IPS-NIHi11 (cell line): Measurements from ENCODE around the gene TUBA8.
A peak's percentile ranks its signal among the peaks of the same experiment; 100 is the strongest.
"Not testable (repeated sequence)": the region's sequence is repeated elsewhere in the genome, so short reads cannot be mapped to it uniquely, and the experiment has no call there.

Experiments
- DNase-seq: peaks from one replicate; pipeline ENCODE4 v3.0.0; 2012; ENCODE audit warnings: mixed read lengths, low spot score

The TUBA8 gene

DNA sequence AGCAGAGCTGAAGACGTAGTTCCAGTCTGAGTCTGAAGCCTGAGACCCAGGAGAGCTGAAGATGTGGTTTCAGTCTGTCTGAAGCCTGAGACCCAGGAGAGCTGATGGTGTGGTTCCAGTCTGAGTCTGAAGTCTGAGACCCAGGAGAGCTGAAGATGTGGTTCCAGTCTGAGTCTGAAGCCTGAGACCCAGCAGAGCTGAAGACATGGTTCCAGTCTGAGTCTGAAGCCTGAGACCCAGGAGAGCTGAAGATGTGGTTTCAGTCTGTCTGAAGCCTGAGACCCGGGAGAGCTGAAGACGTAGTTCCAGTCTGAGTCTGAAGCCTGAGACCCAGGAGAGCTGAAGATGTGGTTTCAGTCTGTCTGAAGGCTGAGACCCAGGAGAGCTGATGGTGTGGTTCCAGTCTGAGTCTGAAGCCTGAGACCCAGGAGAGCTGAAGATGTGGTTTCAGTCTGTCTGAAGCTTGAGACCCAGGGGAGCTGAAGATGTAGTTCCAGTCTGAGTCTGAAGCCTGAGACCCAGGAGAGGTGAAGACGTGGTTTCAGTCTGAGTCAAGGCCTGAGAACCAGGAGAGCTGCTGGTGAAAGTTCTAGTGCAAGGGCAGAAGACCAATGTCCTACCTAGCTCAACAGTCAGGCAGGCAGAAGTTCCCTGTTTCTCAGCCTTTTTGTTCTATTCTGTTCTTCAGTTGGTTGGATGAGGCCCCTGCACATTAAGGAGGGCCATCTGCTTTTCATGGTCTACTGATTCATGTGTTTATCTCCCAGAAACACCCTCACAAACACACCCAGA, 3.9 kb upstream of the TUBA8 start:
- not testable (repeated sequence) for DNase-seq

DNA sequence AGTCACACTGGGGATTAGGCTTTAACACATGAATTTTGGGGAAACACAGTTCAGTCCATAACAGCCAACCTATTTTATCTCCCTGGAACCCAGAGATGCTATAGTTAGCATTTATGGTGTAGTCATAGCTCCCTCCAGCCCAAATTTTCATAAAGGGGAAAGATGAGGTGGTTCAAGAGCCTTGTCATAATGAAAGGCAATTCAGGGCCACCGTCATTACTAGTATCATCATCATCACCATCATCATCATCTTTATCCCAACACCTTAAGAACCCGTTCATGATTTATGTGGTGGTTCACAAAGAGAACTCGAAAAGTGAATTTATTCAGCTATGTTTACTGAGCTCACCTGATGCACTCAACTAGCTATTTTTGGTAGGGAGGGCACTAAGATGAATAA, 2.4 kb upstream of the TUBA8 start:
- no peak for DNase-seq

DNA sequence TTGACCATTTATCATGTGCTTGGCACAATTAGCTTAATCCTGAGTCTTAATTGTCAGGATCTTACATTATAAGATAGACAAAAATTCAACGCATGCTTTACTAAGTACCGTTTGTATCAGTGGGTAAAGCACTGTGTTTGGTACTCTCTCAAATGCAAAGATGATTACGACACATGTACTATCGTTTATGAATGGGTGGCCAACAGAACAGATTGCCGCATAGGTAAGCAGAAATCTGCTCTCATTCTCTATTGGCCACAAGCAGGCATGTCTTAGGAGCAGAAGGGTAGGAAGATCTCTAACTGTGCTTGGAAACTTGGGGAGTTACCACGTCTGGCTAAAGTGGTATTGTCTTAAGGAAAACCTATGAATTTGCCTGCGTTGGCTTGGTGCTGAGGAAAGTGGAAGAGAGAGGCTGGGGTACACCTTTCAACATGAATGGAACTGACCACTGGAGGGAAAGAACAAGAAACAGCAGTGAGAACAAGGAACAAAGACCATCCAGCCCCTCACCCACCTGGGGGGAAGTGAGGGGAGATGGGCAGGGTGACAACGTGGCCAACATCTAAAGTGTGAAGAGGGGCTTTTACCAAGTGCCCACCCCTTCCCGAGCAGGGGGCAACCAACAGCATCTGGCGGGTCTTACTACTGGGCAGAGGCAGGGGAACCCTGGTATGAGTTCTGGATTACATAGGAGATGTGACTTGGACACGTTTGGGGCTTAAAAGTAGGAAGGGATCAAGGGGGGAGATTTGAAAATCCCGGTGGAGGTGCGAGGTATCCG, 1.0 kb upstream of the TUBA8 start:
- DNase-seq: no peak

DNA sequence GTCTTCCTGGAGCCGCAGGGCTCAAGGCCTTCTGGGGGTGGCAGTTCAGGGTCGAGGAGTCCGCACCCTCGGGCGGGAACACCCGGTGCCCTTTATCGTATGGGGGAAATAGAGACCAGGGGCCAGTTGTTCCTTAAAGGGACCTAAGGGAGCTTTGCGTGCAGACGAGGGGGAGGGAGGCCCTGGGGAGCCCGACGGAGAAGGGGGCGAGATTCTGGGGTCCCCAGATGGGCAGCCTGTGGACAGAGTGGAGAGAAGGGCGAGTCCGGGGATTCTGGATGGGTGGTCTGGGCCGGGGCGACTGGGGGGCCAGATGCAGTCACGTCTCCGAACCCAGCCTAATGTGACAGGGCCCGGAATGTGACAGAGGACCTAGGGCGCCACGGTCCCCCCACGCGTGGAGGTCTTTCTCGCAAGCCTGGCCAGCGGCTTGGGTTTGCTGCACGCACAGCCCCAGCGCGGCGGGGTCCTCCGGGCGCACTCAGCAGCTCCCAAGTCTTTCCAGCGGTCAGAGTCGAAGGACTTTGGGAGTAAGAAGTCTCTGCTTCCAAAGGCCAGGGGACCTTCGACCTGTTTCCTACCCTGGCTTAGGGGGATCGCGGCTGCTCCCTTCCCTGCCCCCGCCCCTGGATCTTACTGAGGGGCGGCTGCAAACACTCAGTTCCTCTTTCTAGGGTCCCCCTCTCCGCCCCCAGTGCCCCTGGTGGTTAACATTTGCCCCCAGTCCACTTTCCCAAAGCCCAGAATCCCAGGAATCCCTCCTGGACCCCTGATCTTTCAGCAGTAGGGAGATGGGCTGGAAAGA, 547 bp downstream of the TUBA8 start:
- DNase-seq: peak; percentile 50

DNA sequence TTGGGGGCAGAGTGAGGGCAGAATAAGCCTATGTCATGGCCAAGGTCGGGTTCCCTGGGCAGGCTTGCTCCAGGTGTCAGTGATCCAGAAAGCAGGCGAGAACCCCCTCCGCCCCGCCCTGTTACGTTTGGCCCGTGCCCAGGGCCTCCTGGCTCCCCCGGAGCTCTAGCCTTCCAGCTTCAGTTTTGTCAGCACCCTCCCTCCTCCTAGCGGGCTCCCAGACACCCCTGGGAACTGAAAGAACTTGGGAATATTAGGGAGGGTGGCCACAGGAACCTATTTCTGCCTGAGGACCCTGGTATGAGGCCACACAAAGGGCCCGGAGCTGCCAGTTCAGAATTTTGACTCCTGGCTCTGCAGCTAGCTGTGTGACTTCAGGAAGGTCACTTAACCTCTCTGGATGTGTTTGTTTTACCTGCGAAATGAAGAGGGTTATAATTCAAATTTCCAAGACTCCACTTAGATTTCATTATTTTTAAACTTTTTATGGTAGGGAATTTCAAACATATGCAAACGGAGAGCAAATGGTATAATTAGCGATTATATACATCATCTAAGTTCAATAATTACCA, 1.2 kb downstream of the TUBA8 start:
- DNase-seq: no peak

DNA sequence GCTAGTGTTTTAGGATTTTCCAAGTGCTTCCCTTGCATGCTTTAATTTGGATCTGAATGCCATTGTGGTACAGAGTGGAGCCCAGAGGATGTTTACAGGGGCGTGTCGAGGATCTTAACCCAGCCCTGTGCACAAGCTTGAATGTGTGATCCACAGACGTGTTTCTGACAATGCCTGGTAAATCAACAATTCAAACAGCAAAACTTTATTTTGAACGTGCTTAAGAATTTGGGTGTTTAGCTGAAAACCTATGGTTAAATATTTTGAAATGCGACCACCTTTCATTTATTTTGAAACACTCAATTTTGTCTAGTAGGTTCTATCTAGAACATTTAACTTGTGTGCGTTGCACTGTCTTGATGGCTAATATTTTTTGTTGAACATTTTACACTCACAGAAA, 1.8 kb downstream of the TUBA8 start:
- DNase-seq: no peak

DNA sequence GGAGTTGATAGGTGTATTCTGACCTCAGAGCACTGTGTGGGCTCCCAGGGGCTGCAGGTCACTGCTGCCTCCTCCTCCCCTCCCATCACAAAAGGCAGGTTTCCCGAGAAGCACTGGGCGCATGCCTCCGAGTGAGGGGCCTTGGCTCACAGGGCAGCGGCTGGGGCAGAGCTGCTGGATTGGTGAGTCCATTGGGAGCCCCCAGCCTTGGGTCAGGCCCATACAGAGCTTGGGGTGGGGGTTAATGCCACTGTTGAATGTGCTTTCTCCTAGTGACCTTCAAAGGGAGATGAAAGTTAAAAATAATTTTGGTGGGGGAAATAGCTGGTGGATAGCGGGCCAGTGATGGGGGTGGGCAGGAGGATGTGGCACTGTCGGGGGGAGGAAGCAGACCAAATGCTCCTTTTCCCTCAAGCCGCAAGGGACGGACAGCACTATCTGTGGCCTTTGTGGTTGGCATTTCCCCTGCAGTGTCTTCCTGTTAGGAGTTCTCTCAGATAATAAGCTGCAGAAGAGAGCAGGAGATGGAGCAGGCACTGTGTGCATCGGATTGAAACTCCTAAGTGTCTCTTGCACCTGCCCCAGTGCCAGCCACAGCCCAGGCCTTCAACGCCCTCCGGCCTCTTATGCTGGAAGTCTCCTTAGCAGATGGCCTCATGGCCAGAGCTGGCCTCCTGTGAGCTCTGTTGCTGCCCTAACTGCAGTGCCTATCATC, 3.2 kb downstream of the TUBA8 start:
- DNase-seq: no peak

DNA sequence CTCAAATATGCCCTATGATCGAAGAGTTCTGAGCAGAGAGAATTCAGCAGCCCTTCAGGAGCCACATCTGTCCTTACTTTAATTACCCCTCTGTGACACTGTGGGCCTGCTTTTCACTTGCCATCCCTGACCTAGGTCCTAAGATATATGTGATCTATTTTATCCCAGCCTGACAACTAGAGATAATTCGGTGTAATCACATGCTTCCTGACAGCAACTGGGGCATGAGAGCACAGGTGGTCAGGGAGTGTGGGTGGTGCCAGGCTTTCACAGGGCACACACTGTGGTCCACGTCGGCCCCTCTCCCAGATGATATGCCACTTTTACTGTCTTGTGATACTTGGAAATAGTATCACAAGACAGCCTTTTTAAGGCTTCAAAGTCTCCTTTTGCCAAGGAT, 3.9 kb downstream of the TUBA8 start:
- DNase-seq: no peak

DNA sequence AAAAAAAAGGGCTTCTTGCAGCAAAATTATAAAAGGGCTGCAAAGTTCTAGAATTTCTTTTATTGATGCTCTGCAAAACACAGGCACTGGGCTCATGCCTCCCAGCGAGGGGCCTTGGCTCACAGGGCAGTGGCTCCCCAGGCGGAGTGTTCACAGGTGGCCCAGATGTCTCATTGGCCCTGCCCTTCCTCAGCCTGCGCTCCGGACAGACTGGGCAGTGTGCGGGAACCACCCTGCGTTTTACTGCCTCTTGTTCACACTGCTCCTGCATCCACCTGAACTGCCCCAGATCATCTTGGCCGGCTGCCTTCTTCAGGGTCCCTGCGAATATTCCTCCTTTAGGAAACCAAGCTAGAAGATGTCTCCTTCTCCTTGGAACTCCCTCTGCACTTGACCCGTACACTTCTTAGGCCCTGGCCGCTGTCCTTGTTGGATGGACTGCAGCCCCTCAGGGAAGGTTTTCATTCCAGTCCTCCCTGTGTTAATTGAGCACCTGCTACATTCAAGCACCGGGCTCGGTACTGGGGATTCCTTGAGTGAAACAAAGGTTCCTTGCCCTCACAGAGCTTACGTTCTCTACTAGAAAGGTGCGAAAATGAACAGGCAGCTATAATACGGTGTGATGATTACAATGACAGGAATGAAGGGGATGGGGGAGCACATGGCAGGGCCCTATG, 4.5 kb downstream of the TUBA8 start:
- DNase-seq: no peak

DNA sequence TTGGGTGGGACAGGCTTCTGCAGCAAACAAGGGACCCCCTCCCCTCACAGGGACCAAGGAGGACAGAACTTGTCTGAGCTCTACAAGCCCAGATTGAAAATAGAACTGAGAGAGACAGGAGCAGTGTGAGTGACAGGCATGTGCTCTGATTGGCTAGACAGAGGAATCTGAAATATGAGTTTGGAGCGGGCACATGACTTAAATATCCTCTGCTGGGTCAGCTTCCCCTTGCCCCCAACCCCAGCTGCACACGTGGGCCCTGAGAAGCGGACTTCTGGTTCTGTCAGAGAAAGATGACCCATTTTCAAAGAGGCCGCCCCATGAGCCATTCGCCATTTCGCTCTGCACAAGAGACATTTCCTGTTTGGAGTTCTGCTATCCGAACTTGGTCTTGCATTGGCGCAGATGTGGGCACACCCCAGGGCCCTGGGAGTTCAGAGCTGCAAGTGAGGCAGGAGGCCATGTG, 5.3 kb downstream of the TUBA8 start:
- DNase-seq: no peak

DNA sequence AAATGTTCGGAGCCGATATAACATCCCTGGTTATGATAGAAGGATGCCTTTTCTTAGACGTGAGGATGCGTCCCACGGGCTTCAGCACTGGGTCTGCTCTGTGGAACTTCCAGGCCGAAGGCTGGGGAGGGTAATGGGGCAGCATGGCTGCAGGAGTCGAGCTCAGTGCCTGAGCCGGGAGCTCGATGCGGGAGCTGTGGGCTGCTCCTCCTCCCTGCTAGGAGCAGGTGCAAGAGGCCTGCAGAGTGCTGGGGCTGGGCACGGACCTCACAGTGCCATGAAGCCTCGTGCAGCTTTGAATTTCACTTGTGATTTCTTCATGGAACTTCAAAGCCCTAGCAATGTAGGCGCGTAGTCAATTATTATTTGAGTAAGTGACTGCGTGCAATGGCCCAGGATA, 6.0 kb downstream of the TUBA8 start:
- DNase-seq: no peak

DNA sequence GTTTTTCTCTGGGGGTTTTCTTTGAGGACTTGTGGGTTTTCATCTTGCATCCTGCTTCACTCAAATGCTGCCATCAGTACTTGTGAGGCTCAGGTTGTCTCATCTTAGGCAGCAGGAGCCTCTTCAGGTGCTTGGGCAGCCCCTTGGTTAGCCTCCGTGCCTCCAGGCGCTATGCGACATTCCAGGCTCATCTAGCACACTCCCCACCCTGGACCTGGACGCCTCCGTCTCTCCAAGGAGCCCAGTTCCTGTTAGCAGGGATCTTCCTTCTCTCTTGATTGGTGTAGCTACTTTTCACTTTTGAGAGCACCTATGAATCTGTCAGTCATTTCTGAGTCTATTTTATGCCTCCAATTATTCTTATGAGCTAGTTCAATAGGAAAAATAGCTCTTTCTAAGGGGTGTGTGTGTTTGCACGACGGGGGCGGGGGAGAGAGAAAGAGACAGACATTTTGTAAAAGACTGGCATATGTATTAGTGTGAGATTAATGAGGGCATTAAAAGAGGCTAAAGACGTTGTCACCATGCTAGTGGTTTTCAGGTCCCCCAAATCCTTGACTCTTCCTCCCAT, 7.8 kb downstream of the TUBA8 start:
- DNase-seq: no peak

DNA sequence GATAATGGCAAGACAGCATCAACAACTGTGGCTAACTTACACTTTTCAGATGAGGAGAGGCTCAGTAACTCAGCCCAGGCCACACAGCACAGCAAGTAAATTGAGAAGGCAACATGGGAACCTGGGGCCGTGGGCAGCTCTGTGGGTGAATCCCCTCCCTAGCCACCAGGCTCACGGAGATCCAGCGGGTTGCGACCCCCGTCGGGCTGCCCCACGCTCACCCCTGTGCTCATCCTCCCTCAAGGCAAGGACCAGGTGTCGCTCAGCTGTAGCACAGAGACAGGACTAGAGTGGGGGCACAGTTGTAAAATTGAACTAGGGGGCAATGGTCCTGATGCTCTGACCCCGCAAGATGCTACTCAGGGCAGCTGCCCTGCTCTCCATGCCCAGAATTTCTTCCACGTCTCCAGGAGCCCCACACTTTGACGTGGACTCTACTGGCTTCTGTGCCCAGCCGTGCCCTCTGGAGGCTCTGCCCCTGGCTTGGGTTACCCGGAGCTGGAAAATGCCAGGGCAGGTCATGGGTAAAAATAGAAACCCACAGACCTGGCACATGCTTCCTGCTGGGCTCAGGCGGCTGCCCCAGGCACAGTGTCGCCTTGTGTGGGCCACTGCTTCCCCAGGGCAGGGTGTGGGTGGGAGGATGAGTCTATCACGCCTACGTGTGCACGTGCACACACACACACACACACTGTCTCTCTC, 9.0 kb downstream of the TUBA8 start:
- no peak for DNase-seq

DNA sequence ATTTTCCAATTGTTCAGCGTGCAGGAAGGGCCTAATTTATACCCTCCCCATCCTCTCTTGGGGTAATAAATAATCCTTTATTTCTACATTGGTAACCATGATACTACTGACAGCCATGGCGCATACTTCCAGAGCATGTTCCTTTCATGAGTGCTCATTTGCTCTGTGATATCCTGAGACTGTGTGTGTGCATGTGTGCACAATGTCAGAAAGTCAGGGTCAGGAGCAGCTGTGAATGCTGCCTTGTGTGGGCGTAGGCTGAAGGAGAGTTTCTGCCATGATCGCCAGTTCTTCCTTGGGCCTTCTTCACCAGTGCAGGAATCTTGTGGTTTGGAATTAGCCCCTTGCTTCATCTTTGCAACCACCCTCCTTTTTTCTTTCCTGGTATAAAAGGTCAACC, 10.2 kb downstream of the TUBA8 start:
- no peak for DNase-seq

DNA sequence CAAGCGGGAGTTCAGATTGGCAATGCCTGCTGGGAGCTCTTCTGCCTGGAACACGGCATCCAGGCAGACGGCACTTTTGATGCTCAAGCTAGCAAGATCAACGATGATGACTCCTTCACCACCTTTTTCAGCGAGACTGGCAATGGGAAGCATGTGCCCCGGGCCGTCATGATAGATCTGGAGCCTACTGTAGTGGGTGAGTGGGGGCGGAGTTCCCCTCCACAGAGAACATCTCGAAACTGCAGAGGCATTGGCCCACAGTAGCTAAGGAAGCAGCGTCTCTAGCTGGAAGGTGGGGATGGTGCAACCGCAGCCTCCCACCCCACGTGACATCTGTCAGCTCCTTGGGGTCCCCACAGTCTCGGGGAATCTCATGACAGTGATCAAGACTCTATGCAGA, 10.9 kb downstream of the TUBA8 start:
- no peak for DNase-seq

DNA sequence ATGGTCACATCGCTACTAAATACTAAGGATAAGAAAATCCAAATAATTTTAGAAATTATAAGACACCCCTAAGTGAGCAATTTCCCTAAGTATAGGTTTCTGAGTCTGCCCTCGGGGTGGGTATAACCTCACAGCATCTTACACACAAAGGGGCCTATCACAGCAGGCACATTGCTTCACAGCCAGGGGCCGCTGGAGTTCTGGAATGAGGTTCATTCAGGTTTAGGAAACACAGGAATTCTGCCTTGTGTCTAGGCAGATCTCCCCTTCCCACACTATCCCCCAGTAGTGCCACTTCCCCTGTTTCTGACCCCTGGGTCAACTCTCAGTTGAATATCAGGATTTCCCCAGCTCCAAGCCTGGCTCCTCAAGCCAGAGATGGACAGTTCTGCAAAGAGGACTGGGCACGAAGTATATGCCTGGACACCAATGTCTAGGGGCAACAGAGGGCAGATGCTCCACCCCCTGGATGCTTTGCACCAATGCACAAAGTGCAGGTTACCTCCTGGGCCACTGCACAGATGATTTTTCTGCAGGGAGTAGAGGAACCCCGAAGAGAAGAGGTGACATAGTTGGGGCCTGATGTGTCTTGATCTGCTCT, 11.4 kb downstream of the TUBA8 start:
- DNase-seq: peak; percentile 37

DNA sequence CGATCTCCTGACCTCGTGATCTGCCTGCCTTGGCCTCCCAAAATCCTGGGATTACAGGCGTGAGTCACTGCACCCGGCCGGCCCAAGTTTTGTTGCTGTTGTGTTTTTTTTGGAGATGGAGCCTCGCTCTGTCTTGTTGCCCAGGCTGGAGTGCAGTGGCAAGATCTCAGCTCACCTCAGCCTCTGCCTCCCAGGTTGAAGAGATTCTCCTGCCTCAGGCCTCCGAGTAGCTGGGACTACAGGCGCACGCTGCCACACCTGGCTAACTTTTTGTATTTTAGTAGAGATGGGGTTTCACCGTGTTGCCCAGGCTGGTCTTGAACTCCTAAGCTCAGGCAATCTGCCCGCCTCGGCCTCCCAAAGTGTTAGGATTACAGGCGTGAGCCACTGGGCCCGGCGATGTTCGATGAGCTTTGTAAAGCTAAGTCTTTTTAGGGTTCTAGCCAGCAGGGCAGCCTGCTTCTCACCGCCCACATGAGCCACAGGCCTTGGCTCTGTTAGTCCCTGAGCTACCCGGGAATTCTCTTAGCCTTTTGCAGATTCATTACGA, 12.9 kb downstream of the TUBA8 start:
- DNase-seq: not testable (repeated sequence)

DNA sequence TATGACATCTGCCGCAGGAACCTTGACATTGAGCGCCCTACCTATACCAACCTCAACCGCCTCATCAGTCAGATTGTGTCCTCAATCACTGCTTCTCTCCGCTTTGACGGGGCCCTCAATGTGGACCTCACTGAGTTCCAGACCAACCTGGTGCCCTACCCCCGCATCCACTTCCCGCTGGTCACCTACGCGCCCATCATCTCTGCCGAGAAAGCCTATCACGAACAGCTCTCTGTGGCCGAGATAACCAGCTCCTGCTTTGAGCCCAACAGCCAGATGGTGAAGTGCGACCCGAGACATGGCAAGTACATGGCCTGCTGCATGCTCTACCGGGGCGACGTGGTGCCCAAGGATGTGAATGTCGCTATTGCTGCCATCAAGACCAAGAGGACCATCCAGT, 16.0 kb downstream of the TUBA8 start:
- DNase-seq: no peak

DNA sequence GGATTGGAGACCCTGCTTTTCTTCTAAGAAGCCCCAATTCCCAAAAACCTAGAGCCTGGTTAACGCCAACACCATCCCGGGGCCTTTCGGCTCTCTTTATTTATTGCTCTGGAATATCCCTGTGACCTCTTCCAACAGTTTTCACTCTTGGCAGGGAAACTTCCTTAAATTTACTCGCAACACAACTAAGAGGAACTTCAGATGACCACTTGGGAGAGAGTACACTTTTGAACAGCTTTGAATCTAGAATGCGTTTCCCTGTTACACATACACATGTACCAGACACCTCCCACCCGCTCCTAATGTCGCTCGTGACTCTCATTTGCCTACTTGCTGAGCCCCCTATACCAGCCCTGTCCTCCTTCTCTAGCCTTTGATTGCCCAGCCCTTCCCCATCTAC, 19.4 kb downstream of the TUBA8 start:
- DNase-seq: no peak
